ENCODE measurements around the gene MEF2C. TPM values are rescaled to one million over a fixed set of nuclear protein-coding genes. Genes with fewer than 3 reads are reported as not detected.

Gene MEF2C
- total and polyA plus RNA-seq, 2 experiments from 2014 or later, result 107 to 175 TPM

DNA sequence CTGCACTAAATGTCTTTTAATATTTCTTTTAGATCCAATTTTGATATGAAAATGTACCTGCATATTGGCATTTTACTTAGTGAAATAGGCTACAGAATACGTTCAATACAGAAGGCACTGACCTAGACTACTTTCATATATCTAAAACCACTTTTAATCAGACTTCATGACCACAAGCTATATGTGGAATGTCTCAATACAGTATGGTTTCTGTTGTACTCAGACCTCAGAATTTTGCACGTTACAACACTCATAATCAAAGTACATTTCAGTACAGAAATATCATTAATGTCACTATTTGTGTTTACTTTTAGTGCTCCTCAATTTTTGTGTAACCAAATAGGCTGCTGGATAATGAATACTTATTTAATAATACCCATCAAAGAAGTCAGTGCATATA, 74.8 kb downstream of the MEF2C start:
- H3K36me3 ChIP-seq, result peaks cover 18% of the 10 kb centered on the region
- H3K4me3 ChIP-seq, result no peak overlapping the region
- H3K4me1 ChIP-seq (ENCODE audit: low read depth), result no peaks in the 10 kb centered on the region
- H3K9me3 ChIP-seq (ENCODE audit: low read depth), result no peaks in the 10 kb centered on the region
- H3K27ac ChIP-seq, result no peak overlapping the region
- no peaks in the 10 kb centered on the region for H3K27me3 ChIP-seq
- DNase-seq (ENCODE audit: low read depth in 1 of 2, low spot score in 1 of 2), result no peak
- TF ChIP-seq, protein P1, sequence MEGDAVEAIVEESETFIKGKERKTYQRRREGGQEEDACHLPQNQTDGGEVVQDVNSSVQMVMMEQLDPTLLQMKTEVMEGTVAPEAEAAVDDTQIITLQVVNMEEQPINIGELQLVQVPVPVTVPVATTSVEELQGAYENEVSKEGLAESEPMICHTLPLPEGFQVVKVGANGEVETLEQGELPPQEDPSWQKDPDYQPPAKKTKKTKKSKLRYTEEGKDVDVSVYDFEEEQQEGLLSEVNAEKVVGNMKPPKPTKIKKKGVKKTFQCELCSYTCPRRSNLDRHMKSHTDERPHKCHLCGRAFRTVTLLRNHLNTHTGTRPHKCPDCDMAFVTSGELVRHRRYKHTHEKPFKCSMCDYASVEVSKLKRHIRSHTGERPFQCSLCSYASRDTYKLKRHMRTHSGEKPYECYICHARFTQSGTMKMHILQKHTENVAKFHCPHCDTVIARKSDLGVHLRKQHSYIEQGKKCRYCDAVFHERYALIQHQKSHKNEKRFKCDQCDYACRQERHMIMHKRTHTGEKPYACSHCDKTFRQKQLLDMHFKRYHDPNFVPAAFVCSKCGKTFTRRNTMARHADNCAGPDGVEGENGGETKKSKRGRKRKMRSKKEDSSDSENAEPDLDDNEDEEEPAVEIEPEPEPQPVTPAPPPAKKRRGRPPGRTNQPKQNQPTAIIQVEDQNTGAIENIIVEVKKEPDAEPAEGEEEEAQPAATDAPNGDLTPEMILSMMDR (IDR thresholded peaks at IDR 0.05; ENCODE audit: low read depth, low read length), result no peak

DNA sequence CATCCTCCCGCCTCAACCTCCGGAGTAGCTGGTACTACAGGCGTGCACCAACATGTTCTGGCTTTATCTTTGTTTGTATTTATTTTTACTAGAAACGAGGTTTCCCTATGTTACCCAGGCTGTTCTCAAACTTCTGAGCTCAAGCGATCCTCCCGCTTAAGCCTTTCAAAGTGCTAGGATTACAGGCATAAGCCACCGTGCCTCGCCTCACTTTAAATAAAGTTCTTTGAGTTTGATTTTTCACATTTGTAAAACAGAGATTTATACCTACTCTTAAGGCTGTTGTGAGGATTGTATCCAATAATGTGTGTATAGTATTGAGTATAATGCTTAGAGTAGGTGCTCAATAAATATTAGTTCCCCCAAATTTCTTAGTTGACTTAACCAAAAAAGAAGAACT, 75.7 kb downstream of the MEF2C start:
- Histone ChIP-seq H3K36me3 (peaks cover 25% of the 10 kb centered on the region), H3K27ac (no peak overlapping the region), H3K4me3 (no peak overlapping the region), H3K27me3 (no peaks in the 10 kb centered on the region), H3K9me3 (ENCODE audit: low read depth) (no peaks in the 10 kb centered on the region), H3K4me1 (ENCODE audit: low read depth) (no peaks in the 10 kb centered on the region)
- no peak for DNase-seq (ENCODE audit: low read depth in 1 of 2, low spot score in 1 of 2)
- TF ChIP-seq, protein P1 (IDR thresholded peaks at IDR 0.05; ENCODE audit: low read depth, low read length), result no peak

DNA sequence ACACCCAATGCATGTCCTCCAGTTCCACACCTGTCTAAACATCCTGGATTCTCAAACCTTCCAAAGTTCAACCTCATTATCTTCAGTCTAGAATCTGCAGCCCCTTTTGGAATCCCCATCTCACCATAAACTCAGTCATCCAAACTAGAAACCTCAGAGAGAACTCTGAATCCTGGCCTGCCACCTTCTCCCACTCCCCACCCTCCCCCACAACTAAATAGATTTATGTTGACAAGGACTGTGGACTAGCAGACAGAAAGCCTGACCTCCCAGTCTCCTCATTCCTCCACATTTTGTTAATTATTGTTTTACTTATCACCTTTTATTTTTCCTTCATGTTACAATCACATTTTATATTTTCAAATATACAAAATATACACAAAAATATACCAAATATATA, 76.6 kb downstream of the MEF2C start:
- no peaks in the 10 kb centered on the region for H3K9me3 ChIP-seq (ENCODE audit: low read depth)
- no peak for DNase-seq (ENCODE audit: low read depth in 1 of 2, low spot score in 1 of 2)
- no peak overlapping the region for H3K27ac ChIP-seq
- TF ChIP-seq, protein P1 (IDR thresholded peaks at IDR 0.05; ENCODE audit: low read depth, low read length), result no peak
- no peak overlapping the region for H3K4me3 ChIP-seq
- no peaks in the 10 kb centered on the region for H3K4me1 ChIP-seq (ENCODE audit: low read depth)
- no peaks in the 10 kb centered on the region for H3K27me3 ChIP-seq
- peaks cover 32% of the 10 kb centered on the region for H3K36me3 ChIP-seq

DNA sequence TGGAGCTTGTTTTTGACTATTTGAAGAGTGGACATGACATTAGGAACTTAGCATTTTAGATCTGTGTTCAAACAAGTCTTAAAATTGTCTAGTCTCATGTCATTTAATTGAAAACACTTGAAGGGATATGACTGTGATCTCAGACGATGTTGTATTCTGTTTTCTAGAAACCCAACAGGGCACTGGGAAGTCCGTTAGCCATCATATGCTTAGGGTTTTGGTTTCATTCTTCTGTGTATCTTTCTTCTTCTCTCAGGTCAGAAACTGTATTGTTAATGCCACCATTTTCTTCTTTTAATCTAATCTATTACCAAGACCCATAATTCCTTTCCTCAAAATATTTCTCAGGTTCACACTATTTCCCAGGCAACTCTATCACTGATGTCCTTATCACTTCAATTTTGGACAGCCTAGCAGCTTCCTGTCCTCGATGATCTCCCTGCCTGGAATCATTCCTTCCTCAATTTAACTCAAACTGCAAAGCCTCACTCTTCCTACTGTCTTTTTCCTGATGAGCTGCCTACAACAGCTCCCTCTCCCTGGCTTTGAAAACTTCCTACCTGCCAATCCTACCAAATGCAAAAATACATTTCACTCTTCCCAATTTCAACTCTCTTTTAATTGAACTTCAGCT, 77.7 kb downstream of the MEF2C start:
- Histone ChIP-seq H3K4me1 (ENCODE audit: low read depth) (no peaks in the 10 kb centered on the region), H3K9me3 (ENCODE audit: low read depth) (no peaks in the 10 kb centered on the region), H3K36me3 (peaks cover 32% of the 10 kb centered on the region), H3K27me3 (no peaks in the 10 kb centered on the region), H3K27ac (peak overlapping the region; percentile 42), H3K4me3 (no peak overlapping the region)
- TF ChIP-seq, protein P1 (IDR thresholded peaks at IDR 0.05; ENCODE audit: low read depth, low read length), result no peak
- DNase-seq (ENCODE audit: low read depth in 1 of 2, low spot score in 1 of 2), result no peak

DNA sequence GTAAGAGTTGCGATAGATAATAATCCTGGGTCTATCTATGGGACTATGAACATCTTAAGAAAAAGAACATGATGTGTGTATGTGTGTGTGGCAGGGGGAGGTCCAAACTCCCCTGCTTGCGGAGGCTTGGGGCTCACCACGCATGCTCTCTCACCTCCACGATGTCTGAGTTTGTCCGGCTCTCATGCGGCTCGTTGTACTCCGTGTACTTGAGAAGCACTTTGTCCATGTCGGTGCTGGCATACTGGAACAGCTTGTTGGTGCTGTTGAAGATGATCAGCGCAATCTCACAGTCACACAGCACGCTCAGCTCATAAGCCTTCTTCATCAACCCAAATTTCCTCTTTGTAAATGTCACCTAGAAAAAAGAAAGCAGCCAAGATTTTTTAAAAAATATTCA, 78.5 kb downstream of the MEF2C start:
- H3K9me3 ChIP-seq (ENCODE audit: low read depth), result no peaks in the 10 kb centered on the region
- no peak overlapping the region for H3K27ac ChIP-seq
- H3K27me3 ChIP-seq, result no peaks in the 10 kb centered on the region
- TF ChIP-seq, protein P1 (IDR thresholded peaks at IDR 0.05; ENCODE audit: low read depth, low read length), result no peak
- DNase-seq (ENCODE audit: low read depth in 1 of 2, low spot score in 1 of 2), result no peak
- H3K36me3 ChIP-seq, result peaks cover 32% of the 10 kb centered on the region
- H3K4me1 ChIP-seq (ENCODE audit: low read depth), result no peaks in the 10 kb centered on the region
- H3K4me3 ChIP-seq, result no peak overlapping the region

Measured in cardiac muscle cell (in vitro differentiated cells and primary cell).